ENCODE results near the gene TMEM165.

Gene TMEM165

DNA sequence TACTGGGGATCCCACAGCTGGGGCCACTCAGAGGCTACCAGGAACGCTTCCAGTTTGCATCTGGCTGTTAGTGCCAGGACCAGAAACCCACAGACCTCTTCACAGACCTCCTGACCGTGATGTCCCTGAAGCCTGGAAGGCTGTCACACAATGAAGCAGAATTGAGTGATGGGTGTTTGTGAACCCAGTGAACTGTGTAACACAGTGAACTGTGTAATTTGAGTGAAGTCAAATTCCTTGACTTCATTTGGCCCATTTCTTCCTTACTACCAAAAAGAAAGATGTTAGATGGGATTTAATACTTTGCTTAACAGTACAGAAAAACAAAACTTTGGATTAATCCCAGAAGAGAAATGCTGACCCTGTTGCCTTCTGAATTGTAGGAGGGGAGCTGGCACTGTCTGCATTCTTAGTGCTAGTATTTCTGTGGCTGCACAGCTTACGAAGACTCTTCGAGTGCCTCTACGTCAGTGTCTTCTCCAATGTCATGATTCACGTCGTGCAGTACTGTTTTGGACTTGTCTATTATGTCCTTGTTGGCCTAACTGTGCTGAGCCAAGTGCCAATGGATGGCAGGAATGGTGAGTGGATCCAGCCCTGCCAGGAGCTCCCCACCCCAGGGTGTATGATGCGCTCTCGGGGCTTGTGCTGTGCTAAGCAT lies 31.9 kb upstream of the TMEM165 start:
- CTCF ChIA-PET: interaction anchor here (0.9 kb wide), 1 partner anchor 9 kb away, joined by 3 read pairs; no protein-coding TSS in a partner anchor
- Histone ChIP-seq H3K4me1 (ENCODE audit: control insufficient read depth, insufficient read depth, low read length) (no peaks in the 10 kb centered on the region), H3K27ac (ENCODE audit: extremely low read depth, low read depth, low read length) (no peak overlapping the region), H3K4me3 (ENCODE audit: low read depth, low read length) (no peak overlapping the region), H3K9me3 (ENCODE audit: control insufficient read depth, insufficient read depth, low read depth, low read length) (no peaks in the 10 kb centered on the region), H3K36me3 (ENCODE audit: control insufficient read depth in 2 of 2, insufficient read depth in 1 of 2, low read length in 2 of 2) (peaks cover 6 to 24% of the 10 kb centered on the region in 2 experiments; a peak in 2 of 3 replicates)
- POLR2A ChIA-PET: no interaction called here
- no peak for TF ChIP-seq SETDB1 (IDR thresholded peaks at IDR 0.05; ENCODE audit: insufficient read length, low read length)
- TF ChIP-seq, protein P1, sequence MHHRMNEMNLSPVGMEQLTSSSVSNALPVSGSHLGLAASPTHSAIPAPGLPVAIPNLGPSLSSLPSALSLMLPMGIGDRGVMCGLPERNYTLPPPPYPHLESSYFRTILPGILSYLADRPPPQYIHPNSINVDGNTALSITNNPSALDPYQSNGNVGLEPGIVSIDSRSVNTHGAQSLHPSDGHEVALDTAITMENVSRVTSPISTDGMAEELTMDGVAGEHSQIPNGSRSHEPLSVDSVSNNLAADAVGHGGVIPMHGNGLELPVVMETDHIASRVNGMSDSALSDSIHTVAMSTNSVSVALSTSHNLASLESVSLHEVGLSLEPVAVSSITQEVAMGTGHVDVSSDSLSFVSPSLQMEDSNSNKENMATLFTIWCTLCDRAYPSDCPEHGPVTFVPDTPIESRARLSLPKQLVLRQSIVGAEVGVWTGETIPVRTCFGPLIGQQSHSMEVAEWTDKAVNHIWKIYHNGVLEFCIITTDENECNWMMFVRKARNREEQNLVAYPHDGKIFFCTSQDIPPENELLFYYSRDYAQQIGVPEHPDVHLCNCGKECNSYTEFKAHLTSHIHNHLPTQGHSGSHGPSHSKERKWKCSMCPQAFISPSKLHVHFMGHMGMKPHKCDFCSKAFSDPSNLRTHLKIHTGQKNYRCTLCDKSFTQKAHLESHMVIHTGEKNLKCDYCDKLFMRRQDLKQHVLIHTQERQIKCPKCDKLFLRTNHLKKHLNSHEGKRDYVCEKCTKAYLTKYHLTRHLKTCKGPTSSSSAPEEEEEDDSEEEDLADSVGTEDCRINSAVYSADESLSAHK (tag by site-specific recombination; IDR thresholded peaks at IDR 0.05): no peak
- TF ChIP-seq ZBTB1 (tag by site-specific recombination; IDR thresholded peaks at IDR 0.05): no peak
- TF ChIP-seq ZNF112 (tag by site-specific recombination; IDR thresholded peaks at IDR 0.05): no peak
- TF ChIP-seq ZFP3 (tag by site-specific recombination; IDR thresholded peaks at IDR 0.05; ENCODE audit: low read depth): no peak
- TF ChIP-seq, protein P2, sequence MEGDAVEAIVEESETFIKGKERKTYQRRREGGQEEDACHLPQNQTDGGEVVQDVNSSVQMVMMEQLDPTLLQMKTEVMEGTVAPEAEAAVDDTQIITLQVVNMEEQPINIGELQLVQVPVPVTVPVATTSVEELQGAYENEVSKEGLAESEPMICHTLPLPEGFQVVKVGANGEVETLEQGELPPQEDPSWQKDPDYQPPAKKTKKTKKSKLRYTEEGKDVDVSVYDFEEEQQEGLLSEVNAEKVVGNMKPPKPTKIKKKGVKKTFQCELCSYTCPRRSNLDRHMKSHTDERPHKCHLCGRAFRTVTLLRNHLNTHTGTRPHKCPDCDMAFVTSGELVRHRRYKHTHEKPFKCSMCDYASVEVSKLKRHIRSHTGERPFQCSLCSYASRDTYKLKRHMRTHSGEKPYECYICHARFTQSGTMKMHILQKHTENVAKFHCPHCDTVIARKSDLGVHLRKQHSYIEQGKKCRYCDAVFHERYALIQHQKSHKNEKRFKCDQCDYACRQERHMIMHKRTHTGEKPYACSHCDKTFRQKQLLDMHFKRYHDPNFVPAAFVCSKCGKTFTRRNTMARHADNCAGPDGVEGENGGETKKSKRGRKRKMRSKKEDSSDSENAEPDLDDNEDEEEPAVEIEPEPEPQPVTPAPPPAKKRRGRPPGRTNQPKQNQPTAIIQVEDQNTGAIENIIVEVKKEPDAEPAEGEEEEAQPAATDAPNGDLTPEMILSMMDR (tag by site-specific recombination; IDR thresholded peaks at IDR 0.05): no peak
- TF ChIP-seq PRDM2 (tag by site-specific recombination; IDR thresholded peaks at IDR 0.05; ENCODE audit: borderline replicate concordance): no peak
- TF ChIP-seq ZNF530 (tag by site-specific recombination; IDR thresholded peaks at IDR 0.05; ENCODE audit: low read depth): no peak
- no peak for TF ChIP-seq ZNF585B (tag by site-specific recombination; IDR thresholded peaks at IDR 0.05)
- TF ChIP-seq KLF17 (tag by site-specific recombination; IDR thresholded peaks at IDR 0.05): no peak
- TF ChIP-seq KLF1 (tag by site-specific recombination; IDR thresholded peaks at IDR 0.05): no peak
- no peak for TF ChIP-seq GLI2 (tag by site-specific recombination; IDR thresholded peaks at IDR 0.05; ENCODE audit: borderline replicate concordance, low read depth)
- TF ChIP-seq SP7 (tag by site-specific recombination; IDR thresholded peaks at IDR 0.05): no peak
- no peak for TF ChIP-seq KLF10 (tag by site-specific recombination; IDR thresholded peaks at IDR 0.05)
- TF ChIP-seq ZSCAN16 (tag by site-specific recombination; IDR thresholded peaks at IDR 0.05): no peak

All from HEK293 (cell line).